Upper lobe of right lung (tissue), 1 donor: ENCODE measurements around the gene SPATC1L. TPM values are rescaled to one million over a fixed set of nuclear protein-coding genes. Genes with fewer than 3 reads are reported as not detected.

Experiments
- ATAC-seq: fragments of 200-7000 bp; cut with Tn5 transposase; one replicate; pipeline ENCODE4 v1.9.1; 2020; ENCODE audit warnings: mild to moderate bottlenecking, moderate library complexity
- DNase-seq: peaks from one replicate; pipeline ENCODE4 v3.0.0-alpha.2; 2020
- H3K27ac ChIP-seq: fragments of 200-600 bp; one replicate; pipeline ENCODE4 v1.8.0; 2022
- H3K27me3 ChIP-seq: fragments of 200-600 bp; one replicate; pipeline ENCODE4 v1.8.0; 2022; ENCODE audit warnings: mild to moderate bottlenecking
- H3K36me3 ChIP-seq: fragments of 200-600 bp; one replicate; pipeline ENCODE4 v1.8.0; 2022
- H3K4me1 ChIP-seq: fragments of 200-600 bp; one replicate; pipeline ENCODE4 v1.8.0; 2022
- H3K4me3 ChIP-seq: fragments of 200-600 bp; one replicate; pipeline ENCODE4 v1.8.0; 2022; ENCODE audit warnings: mild to moderate bottlenecking
- H3K9me3 ChIP-seq: fragments of 200-600 bp; one replicate; pipeline ENCODE4 v1.8.0; 2022
- intact Hi-C: fragments of 100-400 bp; cut with DNase I; formaldehyde crosslinking; loops from one replicate; pipeline ENCODE4 v1.11.0; 2022
- total RNA-seq: library from RNA; stranded (reverse); fragmentation: NEBNext Ultra II Directional; extraction: Animal tissue kit (Norgen Biotek cat#: 25700); gene quantifications from one replicate; pipeline ENCODE4 v1.2.1, GENCODE V29; 2021
- TF ChIP-seq, protein P1 (sequence below): fragments of 200-600 bp; IDR thresholded peaks from one replicate; pipeline ENCODE4 v1.8.0; 2022; ENCODE audit warnings: antibody characterized with exemption
- donor health status: DM: no; HTN: yes; CAD: no; lungs with severe emphysema.

Gene SPATC1L
- total RNA-seq, 1 donor from 2014 or later = 4.7 TPM

DNA sequence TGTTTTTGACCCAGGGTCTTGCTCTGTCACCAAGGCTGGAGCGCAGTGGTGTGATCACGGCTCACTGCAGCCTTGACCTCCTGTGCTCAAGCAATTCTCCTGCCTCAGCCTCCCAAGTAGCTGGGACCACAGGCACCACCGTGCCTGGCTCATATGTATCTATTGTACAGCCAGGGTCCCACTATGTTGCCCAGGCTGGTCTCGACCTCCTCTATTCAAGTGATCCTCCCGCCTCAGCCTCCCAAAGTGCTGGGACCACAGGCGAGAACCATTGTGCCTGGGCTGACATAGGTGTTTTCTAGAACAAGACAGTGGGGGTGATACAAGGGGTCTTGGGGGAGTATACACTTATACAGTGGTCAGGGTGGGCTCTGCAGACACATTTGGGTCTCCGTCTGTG is 46.4 kb downstream of the SPATC1L start:
- no peak overlapping the region for H3K27ac ChIP-seq

DNA sequence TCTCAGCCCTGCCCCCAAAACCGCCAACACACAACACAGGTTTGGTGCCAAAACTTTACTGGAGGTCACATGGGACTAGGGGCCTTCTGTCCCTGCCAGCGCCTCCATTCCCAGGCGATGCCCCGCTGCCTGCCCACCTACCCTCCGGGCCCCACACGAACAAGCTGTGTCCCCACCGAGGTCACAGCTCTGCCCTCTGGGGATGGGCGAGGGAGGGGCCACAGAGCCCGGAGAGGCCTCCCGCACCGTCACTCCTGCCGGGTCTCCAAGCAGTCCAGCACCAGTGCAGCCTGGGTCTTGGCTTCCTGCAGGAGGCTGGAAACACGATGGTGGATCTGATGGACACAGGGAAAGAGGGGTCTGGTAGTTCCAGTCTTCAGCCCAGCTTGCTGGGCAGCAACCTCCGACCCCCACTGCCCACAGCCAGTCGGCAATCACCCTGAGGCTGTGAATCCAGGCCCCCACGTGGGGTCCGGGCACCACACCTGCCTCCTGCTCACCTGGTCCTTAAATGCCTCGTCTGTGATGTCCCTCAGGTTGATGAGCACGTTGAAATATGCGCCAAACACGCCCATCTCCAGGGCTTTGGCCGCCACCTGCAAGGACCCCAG is 47.4 kb downstream of the SPATC1L start:
- ATAC-seq (no peak), DNase-seq (no peak)
- TF ChIP-seq, protein P1, sequence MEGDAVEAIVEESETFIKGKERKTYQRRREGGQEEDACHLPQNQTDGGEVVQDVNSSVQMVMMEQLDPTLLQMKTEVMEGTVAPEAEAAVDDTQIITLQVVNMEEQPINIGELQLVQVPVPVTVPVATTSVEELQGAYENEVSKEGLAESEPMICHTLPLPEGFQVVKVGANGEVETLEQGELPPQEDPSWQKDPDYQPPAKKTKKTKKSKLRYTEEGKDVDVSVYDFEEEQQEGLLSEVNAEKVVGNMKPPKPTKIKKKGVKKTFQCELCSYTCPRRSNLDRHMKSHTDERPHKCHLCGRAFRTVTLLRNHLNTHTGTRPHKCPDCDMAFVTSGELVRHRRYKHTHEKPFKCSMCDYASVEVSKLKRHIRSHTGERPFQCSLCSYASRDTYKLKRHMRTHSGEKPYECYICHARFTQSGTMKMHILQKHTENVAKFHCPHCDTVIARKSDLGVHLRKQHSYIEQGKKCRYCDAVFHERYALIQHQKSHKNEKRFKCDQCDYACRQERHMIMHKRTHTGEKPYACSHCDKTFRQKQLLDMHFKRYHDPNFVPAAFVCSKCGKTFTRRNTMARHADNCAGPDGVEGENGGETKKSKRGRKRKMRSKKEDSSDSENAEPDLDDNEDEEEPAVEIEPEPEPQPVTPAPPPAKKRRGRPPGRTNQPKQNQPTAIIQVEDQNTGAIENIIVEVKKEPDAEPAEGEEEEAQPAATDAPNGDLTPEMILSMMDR = no peak
- intact Hi-C loops = no loop called here
- H3K27ac ChIP-seq = no peak overlapping the region
- no peak overlapping the region for H3K4me3 ChIP-seq
- H3K9me3 ChIP-seq = no peaks in the 10 kb centered on the region
- no peaks in the 10 kb centered on the region for H3K4me1 ChIP-seq
- H3K36me3 ChIP-seq = no peaks in the 10 kb centered on the region
- H3K27me3 ChIP-seq = peaks cover 11% of the 10 kb centered on the region

More for the DNA sequence above, 46.4 kb downstream of the SPATC1L start:
- no peak for DNase-seq
- H3K4me3 ChIP-seq = no peak overlapping the region
- H3K4me1 ChIP-seq = no peaks in the 10 kb centered on the region
- ATAC-seq = no peak
- intact Hi-C loops = no loop called here
- peaks cover 11% of the 10 kb centered on the region for H3K27me3 ChIP-seq
- no peaks in the 10 kb centered on the region for H3K36me3 ChIP-seq
- TF ChIP-seq, protein P1 = no peak
- no peaks in the 10 kb centered on the region for H3K9me3 ChIP-seq

DNA sequence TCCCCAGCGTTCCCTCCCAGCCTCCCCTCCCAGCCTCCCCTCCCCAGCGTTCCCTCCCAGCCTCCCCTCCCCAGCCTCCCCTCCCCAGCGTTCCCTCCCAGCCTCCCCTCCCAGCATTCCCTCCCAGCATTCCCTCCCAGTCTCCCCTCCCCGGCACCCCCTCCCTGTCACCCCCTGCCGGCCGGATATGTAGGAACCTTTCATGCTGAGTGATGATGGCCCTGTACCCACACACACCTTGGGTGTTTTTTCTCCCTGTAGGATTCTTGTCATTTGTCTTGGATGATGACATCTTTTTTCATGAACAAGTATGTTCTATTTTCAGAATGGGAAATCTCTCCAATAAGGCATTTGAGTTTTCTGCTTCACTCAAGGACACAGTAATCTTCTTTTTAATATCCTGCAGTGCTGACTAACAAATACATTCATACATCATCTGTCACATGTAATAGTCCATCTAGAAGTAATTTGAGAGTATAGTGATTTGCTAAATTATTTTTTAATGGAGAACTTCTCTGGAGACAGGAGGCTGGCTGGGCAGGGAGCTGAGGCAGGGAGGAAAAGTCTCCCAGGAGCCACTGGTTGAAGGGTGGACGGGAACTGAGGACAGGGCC is 48.4 kb downstream of the SPATC1L start:
- ATAC-seq (no peak), DNase-seq (no peak)
- no peaks in the 10 kb centered on the region for H3K4me1 ChIP-seq
- H3K9me3 ChIP-seq = no peaks in the 10 kb centered on the region
- H3K4me3 ChIP-seq = no peak overlapping the region
- TF ChIP-seq, protein P1 = no peak
- no peak overlapping the region for H3K27ac ChIP-seq
- H3K36me3 ChIP-seq = no peaks in the 10 kb centered on the region
- H3K27me3 ChIP-seq = peaks cover 11% of the 10 kb centered on the region
- intact Hi-C loops = no loop called here

DNA sequence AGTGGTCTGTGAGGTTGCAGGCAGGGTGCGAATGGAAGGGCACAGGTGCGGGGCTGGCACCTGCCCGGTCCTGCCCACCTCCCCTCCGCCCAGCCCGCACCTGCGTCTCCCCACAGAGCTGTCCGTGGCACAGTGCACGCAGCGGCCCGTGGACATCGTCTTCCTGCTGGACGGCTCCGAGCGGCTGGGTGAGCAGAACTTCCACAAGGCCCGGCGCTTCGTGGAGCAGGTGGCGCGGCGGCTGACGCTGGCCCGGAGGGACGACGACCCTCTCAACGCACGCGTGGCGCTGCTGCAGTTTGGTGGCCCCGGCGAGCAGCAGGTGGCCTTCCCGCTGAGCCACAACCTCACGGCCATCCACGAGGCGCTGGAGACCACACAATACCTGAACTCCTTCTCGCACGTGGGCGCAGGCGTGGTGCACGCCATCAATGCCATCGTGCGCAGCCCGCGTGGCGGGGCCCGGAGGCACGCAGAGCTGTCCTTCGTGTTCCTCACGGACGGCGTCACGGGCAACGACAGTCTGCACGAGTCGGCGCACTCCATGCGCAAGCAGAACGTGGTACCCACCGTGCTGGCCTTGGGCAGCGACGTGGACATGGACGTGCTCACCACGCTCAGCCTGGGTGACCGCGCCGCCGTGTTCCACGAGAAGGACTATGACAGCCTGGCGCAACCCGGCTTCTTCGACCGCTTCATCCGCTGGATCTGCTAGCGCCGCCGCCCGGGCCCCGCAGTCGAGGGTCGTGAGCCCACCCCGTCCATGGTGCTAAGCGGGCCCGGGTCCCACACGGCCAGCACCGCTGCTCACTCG is 52.2 kb downstream of the SPATC1L start:
- Histone ChIP-seq H3K36me3 (no peaks in the 10 kb centered on the region), H3K4me3 (no peak overlapping the region), H3K27ac (no peak overlapping the region), H3K4me1 (no peaks in the 10 kb centered on the region), H3K9me3 (no peaks in the 10 kb centered on the region), H3K27me3 (no peaks in the 10 kb centered on the region)
- DNase-seq (no peak), ATAC-seq (peak; percentile 3)
- TF ChIP-seq, protein P1 = no peak
- intact Hi-C loops = no loop called here

DNA sequence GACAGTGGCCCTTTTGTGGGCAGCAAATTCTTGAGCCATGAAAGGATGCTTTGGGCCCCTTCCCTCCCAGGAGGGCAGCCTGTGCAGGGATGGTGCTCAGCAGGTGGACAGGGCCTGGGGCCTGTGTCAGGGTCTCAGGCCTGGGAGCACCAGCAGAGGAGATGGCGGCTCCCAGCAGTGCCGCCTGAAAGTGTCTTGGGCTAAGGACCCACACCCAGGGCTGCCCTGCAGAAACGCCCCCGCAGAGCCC is 52.7 kb downstream of the SPATC1L start:
- ATAC-seq (no peak), DNase-seq (no peak)
- Histone ChIP-seq H3K27ac (no peak overlapping the region), H3K36me3 (no peaks in the 10 kb centered on the region), H3K27me3 (no peaks in the 10 kb centered on the region), H3K4me3 (no peak overlapping the region), H3K9me3 (no peaks in the 10 kb centered on the region), H3K4me1 (no peaks in the 10 kb centered on the region)
- intact Hi-C loops = no loop called here
- TF ChIP-seq, protein P1 = no peak
